Adrenal gland (tissue), 19 donors: ENCODE results near the gene KRT222. TPM values are rescaled to one million over a fixed set of nuclear protein-coding genes. Genes with fewer than 3 reads are reported as not detected.

ENCODE experiments used
- DNase-seq, 7 donors: peaks; one replicate each; pipeline ENCODE4 v3.0.0-alpha.2; 2019 to 2020
- H3K27ac ChIP-seq, 5 donors: fragments of 200-600 bp; sonication (generic) in 4 of 5; 1 replicate in 3 of 5; 2 replicates in 2 of 5; pipeline versions ENCODE4 v1.5.1 to v1.8.0; 2016 to 2020; ENCODE audit warnings: mild to moderate bottlenecking in 1 of 5
- H3K27me3 ChIP-seq: fragments of 200-600 bp; 2 replicates; pipeline ENCODE4 v1.8.0; 2021
- H3K36me3 ChIP-seq, 2 donors: fragments of 200-600 bp; replicated peaks in 1 of 2; 1 replicate in 1 of 2; 2 replicates in 1 of 2; pipeline versions ENCODE4 v1.5.1 to v1.8.0; 2018 to 2022
- H3K4me1 ChIP-seq, 2 donors: fragments of 200-600 bp; replicated peaks in 1 of 2; 1 replicate in 1 of 2; 2 replicates in 1 of 2; pipeline versions ENCODE4 v1.5.1 to v1.8.0; 2018 to 2021
- H3K4me3 ChIP-seq, 4 donors: fragments of 200-600 bp; sonication (generic) in 3 of 4; one replicate each; pipeline ENCODE4 v1.5.1; 2016 to 2018
- H3K9me3 ChIP-seq, 3 donors: fragments of 200-600 bp; sonication (generic) in 1 of 3; replicated peaks in 1 of 3; 1 replicate in 2 of 3; 2 replicates in 1 of 3; pipeline versions ENCODE4 v1.5.1 to v1.8.0; 2016 to 2021
- POLR2A ChIP-seq, 2 donors: fragments of 450-650 bp; IDR thresholded peaks; one replicate each; pipeline ENCODE4 v1.6.1; 2017; ENCODE audit warnings: antibody characterized with exemption in 2 of 2, mild to moderate bottlenecking in 2 of 2, moderate library complexity in 1 of 2
- WGBS, 4 donors: extraction: QIAGEN DNeasy Blood & Tissue Kit in 2 of 4; methylation state at CpG; one replicate each; pipeline versions ENCODE4 v1.1.5 to v1.1.7; 2013 to 2017; 5-methylcytosine and 5-hydroxymethylcytosine counted together
- intact Hi-C, 2 donors: fragments of 100-400 bp; cut with DNase I; formaldehyde crosslinking; loops; one replicate each; pipeline versions ENCODE4 v1.14.1 to v1.15.0; 2022 to 2023
- long read RNA-seq, 10 donors: library from polyadenylated mRNA in 3 of 10; unstranded in 2 of 10; stranded (forward) in 1 of 10; transcript quantifications; one replicate each; pipeline ENCODE4 v2.0.0 and lab custom pipeline, GENCODE V29; 2021 to 2026
- polyA plus RNA-seq, 3 donors: library from polyadenylated mRNA; stranded (reverse); fragments of 200-250 nt in 2 of 3; fragments of 350-450 nt in 1 of 3; fragmentation: Illumina TruSeq in 1 of 3; extraction: RNeasy Lipid Tissue Mini Kit (QIAGEN cat#74804) in 1 of 3; gene quantifications; one replicate each; pipeline ENCODE4 v1.2.3, GENCODE V29; 2013 to 2014
- total RNA-seq, 9 donors: library from RNA; depleted of rRNA in 4 of 9; stranded (reverse); fragments of >200 nt in 4 of 9; fragments of 120-200 nt in 1 of 9; fragmentation: NEBNext Ultra II Directional in 1 of 9; extraction: Animal tissue kit (Norgen Biotek cat#: 25700) in 1 of 9; gene quantifications; one replicate each; pipeline versions ENCODE4 v1.1.0 to v1.2.4, GENCODE V29; 2013 to 2023
- TF ChIP-seq, protein P1 (sequence below), 6 experiments: fragments of 450-650 bp in 4 of 6; fragments of 200-600 bp in 2 of 6; sonication (generic) in 1 of 6; IDR thresholded peaks; 1 replicate in 5 of 6; 2 replicates in 1 of 6; pipeline versions ENCODE4 v1.5.1 to v1.8.0; 2016 to 2021; ENCODE audit warnings: antibody characterized with exemption in 6 of 6, mild to moderate bottlenecking in 2 of 6, moderate library complexity in 1 of 6
- donor health status: healthy with polysubstance abuse.
- donor health status: Bipolar disorder and iron deficiency.
- donor health status: DM: yes; HTN: yes; CAD: no.
- donor health status: DM: no; HTN: no; CAD: no.
- donor health status: DM: no; HTN: no; CAD: no.
- donor health status: DM: yes; HTN: yes; CAD: no.

KRT222 gene
- total RNA-seq (10 to 100 TPM in 1 of 9 donors, 1 to 10 TPM in 6, under 1 TPM in 2; 0.69 to 10.7 (median 3.1) TPM), polyA plus RNA-seq (1 to 10 TPM; 2.8 to 9.3 (median 5.9) TPM)
- long read RNA-seq, donor 1, partial matches to known transcripts = 0 of 1 reads
- long read RNA-seq, donor 1, other reads (novel, unspliced or antisense) = 0 of 1 reads
- long read RNA-seq, donor 2 = 0 reads
- long read RNA-seq, donor 3 = 0 reads
- long read RNA-seq, donor 4, partial matches to known transcripts = 0 of 1 reads
- long read RNA-seq, donor 4, other reads (novel, unspliced or antisense) = 0 of 1 reads
- long read RNA-seq, donor 5, partial matches to known transcripts = 0 of 3 reads
- long read RNA-seq, donor 5, other reads (novel, unspliced or antisense) = 0 of 3 reads
- long read RNA-seq, donor 6, partial matches to known transcripts = 0 of 4 reads
- long read RNA-seq, donor 6, other reads (novel, unspliced or antisense) = 0 of 4 reads
- long read RNA-seq, donor 7 = 0 reads
- long read RNA-seq, donor 8, partial matches to known transcripts = 0 of 1 reads
- long read RNA-seq, donor 8, other reads (novel, unspliced or antisense) = 0 of 1 reads
- long read RNA-seq, donor 9 = 0 reads
- long read RNA-seq, donor 10 = 0 reads

DNA sequence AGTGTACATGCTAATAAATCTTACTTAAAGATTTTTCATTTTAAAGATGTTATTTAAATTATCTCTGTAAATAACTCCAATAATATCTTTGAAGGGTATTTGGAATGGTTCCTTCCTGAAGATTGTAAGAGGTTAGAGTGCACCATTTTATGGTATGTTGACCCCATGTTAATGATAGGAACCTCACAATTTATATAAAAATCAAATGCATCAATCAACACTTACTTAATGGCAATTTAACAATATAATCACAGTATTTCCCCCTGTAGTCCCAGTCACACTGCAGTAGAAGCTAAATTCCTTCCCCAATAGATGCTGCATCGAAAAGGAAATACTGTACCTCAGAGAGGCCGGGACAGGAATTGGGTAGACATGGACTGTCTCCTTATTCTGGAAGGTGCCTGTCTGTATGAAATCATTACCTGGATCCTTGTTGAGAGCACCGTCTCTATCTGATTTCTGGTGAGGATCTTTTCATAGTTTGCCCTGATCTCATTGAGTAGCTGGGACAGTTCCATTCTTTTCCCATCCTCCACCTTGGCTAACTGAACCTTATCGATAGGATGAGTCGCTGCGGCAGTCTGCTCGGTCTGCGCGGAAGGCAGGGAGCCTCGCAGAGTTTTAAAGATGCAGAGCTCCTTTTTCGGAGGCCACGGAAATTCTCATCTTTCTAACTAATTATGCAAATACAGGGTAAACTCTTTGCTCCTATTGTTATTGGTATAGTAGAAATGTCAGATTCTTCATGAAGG lies at the start of gene KRT222:
Gene KRT222 (minus strand): TSS at position 596 of the 752 bp plus-strand sequence. CDS start 78 bp downstream, at position 518.
- intact Hi-C loops = no loop called here
- 6 to 13% (median 7%) methylated on average over 12 of the region's 12 CpGs for WGBS, 4 donors

DNA sequence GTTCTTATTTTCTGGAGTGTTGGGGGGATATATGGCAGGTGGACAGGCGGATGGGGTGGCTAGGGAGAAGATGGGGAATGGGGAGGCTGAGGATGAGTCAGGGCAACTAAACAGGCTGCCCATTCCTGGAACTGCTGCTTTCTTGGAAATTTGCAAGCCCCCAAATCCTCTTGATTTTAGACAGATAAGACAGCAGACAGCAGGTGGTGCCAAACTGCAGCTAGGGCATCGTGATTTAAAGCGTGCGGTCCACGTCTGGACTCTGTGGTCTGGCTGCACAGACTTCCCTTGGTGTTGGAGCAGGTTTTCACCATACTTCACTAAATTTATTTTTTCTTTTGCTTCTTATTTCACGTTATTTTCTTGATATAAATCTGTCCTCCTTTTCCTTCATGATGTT lies 49.5 kb upstream of the KRT222 start:
- TF ChIP-seq POLR2A (IDR thresholded peaks at IDR 0.05) = no peak
- TF ChIP-seq, protein P1, sequence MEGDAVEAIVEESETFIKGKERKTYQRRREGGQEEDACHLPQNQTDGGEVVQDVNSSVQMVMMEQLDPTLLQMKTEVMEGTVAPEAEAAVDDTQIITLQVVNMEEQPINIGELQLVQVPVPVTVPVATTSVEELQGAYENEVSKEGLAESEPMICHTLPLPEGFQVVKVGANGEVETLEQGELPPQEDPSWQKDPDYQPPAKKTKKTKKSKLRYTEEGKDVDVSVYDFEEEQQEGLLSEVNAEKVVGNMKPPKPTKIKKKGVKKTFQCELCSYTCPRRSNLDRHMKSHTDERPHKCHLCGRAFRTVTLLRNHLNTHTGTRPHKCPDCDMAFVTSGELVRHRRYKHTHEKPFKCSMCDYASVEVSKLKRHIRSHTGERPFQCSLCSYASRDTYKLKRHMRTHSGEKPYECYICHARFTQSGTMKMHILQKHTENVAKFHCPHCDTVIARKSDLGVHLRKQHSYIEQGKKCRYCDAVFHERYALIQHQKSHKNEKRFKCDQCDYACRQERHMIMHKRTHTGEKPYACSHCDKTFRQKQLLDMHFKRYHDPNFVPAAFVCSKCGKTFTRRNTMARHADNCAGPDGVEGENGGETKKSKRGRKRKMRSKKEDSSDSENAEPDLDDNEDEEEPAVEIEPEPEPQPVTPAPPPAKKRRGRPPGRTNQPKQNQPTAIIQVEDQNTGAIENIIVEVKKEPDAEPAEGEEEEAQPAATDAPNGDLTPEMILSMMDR (IDR thresholded peaks at IDR 0.05) = no peak
- Histone ChIP-seq H3K27me3 (peaks cover 4% of the 10 kb centered on the region), H3K36me3 (no peaks in the 10 kb centered on the region), H3K4me1 (no peaks in the 10 kb centered on the region), H3K9me3 (no peaks in the 10 kb centered on the region), H3K4me3 (no peak overlapping the region), H3K27ac (no peak overlapping the region)
- intact Hi-C loops = no loop called here
- 55 to 60% (median 59%) methylated on average over 6 of the region's 6 CpGs for WGBS, 4 donors
- no peak for DNase-seq

More for the DNA sequence above, at the start of gene KRT222:
- no peaks in the 10 kb centered on the region for H3K9me3 ChIP-seq
- peak within 1 kb of the TSS in 1 of 5 donors; percentile 19 for H3K27ac ChIP-seq
- H3K27me3 ChIP-seq = no peaks in the 10 kb centered on the region
- TF ChIP-seq, protein P1 (IDR thresholded peaks at IDR 0.05) = no peak
- H3K4me1 ChIP-seq = peaks cover 0 to 9% of the 10 kb centered on the region in 2 donors
- peak within 1 kb of the TSS in 2 of 4 donors; percentile 1 to 46 for H3K4me3 ChIP-seq
- H3K36me3 ChIP-seq = no peaks in the 10 kb centered on the region
- peak in 3 of 7 donors; percentile 14 to 61 (median 25) for DNase-seq

DNA sequence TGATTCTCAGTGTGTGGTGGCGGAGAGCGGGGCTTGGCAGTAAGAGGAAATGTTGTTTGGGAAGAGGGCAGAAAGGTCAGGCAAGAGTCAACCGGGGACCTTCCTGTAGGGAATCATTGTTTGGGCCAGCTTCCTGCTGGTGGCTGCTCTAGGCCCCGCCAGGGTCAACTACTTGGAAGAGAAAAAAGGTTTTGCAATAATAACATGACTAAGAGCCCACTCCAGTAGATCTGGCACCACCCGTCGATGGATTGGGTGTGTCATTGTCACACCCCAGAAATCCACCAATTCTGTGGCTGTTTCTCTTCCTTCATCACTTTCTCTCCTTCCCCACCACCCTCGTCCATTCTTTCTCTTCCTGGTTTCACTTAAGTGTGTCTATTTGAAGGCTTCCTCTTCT lies 42.8 kb upstream of the KRT222 start:
- no peak for TF ChIP-seq POLR2A (IDR thresholded peaks at IDR 0.05)
- TF ChIP-seq, protein P1 (IDR thresholded peaks at IDR 0.05) = no peak
- intact Hi-C loops = no loop called here
- Histone ChIP-seq H3K9me3 (no peaks in the 10 kb centered on the region), H3K27me3 (peaks cover 4% of the 10 kb centered on the region), H3K27ac (peak overlapping the region in 1 of 5 donors; percentile 61), H3K36me3 (no peaks in the 10 kb centered on the region), H3K4me3 (no peak overlapping the region), H3K4me1 (no peaks in the 10 kb centered on the region)
- WGBS, 4 donors = 47 to 59% (median 53%) methylated on average over 7 of the region's 7 CpGs
- peak in 6 of 7 donors; percentile 21 to 64 (median 40) for DNase-seq

DNA sequence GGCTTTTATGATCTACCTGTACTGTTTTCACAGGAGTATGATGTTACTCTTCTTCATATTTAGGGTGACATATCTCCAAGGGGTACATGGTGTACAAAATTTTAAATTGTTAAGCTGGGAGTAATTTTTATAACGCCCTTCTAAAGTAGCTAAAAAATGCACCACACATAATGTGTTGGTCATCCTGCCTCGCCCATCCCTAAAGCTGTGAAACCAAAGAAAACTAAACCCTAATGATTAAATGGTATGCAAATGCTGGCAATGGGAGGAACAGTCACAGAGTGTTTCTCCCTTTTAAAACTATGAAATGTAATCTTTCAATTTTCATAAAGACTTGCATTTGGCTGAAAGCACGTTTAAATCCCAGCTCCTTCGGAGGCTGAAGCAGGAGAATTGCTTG lies 40.6 kb upstream of the KRT222 start:
- no peak overlapping the region for H3K27ac ChIP-seq
- 51 to 66% (median 57%) methylated on average over 4 of the region's 4 CpGs for WGBS, 4 donors
- no peak for DNase-seq
- TF ChIP-seq POLR2A (IDR thresholded peaks at IDR 0.05) = no peak
- TF ChIP-seq, protein P1 (IDR thresholded peaks at IDR 0.05) = no peak
- intact Hi-C loops = no loop called here
- no peaks in the 10 kb centered on the region for H3K9me3 ChIP-seq
- no peaks in the 10 kb centered on the region for H3K4me1 ChIP-seq
- H3K27me3 ChIP-seq = peaks cover 4% of the 10 kb centered on the region
- no peaks in the 10 kb centered on the region for H3K36me3 ChIP-seq
- H3K4me3 ChIP-seq = no peak overlapping the region
